Neural progenitor cell (in vitro differentiated cells): Measurements from ENCODE around the gene ZNF462.

Experiments used
- EZH2 ChIP-seq: fragments of 200-600 bp; sonication (generic); IDR thresholded peaks from 2 replicates; pipeline ENCODE4 v1.6.1; 2017; ENCODE audit warnings: antibody characterized with exemption, mild to moderate bottlenecking, moderate library complexity
- EZH2phosphoT487 ChIP-seq: fragments of 200-600 bp; sonication (generic); IDR thresholded peaks from 2 replicates; pipeline ENCODE4 v1.6.1; 2017; ENCODE audit warnings: antibody characterized with exemption
- TF ChIP-seq, protein P1 (sequence below): fragments of 200-600 bp; sonication (generic); IDR thresholded peaks from 2 replicates; pipeline ENCODE4 v1.5.1; 2017; ENCODE audit warnings: antibody characterized with exemption, mild to moderate bottlenecking

DNA sequence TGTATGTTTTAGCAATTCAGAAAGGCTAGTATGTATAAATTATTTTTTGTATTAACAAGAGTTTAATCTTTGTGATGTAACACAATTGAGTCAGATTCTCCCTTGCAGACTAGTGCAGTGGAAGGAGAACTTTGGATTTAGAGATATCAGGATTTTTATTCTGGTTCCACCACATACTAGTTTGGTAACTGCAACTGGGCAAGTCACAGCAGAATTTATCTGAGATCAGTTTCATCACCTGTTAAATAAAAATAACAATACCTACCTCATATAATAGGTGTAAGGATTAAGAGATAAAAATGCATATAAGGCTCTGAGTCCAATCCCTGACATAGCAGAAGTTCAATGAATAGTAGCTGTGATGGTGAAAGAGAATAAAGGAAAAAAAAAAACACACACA, 34.0 kb upstream of the ZNF462 start:
- TF ChIP-seq, protein P1, sequence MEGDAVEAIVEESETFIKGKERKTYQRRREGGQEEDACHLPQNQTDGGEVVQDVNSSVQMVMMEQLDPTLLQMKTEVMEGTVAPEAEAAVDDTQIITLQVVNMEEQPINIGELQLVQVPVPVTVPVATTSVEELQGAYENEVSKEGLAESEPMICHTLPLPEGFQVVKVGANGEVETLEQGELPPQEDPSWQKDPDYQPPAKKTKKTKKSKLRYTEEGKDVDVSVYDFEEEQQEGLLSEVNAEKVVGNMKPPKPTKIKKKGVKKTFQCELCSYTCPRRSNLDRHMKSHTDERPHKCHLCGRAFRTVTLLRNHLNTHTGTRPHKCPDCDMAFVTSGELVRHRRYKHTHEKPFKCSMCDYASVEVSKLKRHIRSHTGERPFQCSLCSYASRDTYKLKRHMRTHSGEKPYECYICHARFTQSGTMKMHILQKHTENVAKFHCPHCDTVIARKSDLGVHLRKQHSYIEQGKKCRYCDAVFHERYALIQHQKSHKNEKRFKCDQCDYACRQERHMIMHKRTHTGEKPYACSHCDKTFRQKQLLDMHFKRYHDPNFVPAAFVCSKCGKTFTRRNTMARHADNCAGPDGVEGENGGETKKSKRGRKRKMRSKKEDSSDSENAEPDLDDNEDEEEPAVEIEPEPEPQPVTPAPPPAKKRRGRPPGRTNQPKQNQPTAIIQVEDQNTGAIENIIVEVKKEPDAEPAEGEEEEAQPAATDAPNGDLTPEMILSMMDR, result no peak
- TF ChIP-seq EZH2 (no peak), EZH2phosphoT487 (no peak)
